Spleen (tissue), 7 donors: ENCODE measurements around the gene KIF5A.

Experiments used
- CTCF ChIP-seq, 11 experiments: fragments of 200-600 bp in 7 of 11; fragments of 450-650 bp in 4 of 11; sonication (generic) in 4 of 11; IDR thresholded peaks in 8 of 11; conservative IDR thresholded peaks in 3 of 11; 1 replicate in 7 of 11; 2 replicates in 4 of 11; pipeline versions ENCODE4 v1.4.0 to v1.8.0; 2016 to 2021; ENCODE audit warnings: antibody characterized with exemption in 11 of 11, inconsistent platforms in 4 of 11, mild to moderate bottlenecking in 1 of 11
- POLR2AphosphoS5 ChIP-seq, 3 donors: sonication (generic); formaldehyde crosslinking; IDR thresholded peaks; one replicate each; pipeline ENCODE4 v1.5.1; 2017; ENCODE audit warnings: antibody characterized with exemption in 3 of 3
- donor health status: DM: no; HTN: no; CAD: no; lungs with moderate emphysema.
- donor health status: DM: no; HTN: no; CAD: no.
- donor health status: DM: no; HTN: no; CAD: no.

GRCh38 chr12:57564178-57564740 is 14.4 kb downstream of the KIF5A start:
- TF ChIP-seq CTCF (IDR thresholded peaks at IDR 0.05 in 8 of 11, conservative IDR thresholded peaks at IDR 0.05 in 3 of 11) (no peak), POLR2AphosphoS5 (IDR thresholded peaks at IDR 0.05) (no peak)
